HL-60/S4 (cell line): ENCODE data around the gene PCAT7.

ENCODE experiments used
- in situ Hi-C: fragments of 300-500 bp; cut with MboI; formaldehyde crosslinking; loops from 2 replicates; pipeline ENCODE4 v1.14.3; 2022; ENCODE audit warnings: low sequenced_read_pairs

PCAT7 gene

DNA sequence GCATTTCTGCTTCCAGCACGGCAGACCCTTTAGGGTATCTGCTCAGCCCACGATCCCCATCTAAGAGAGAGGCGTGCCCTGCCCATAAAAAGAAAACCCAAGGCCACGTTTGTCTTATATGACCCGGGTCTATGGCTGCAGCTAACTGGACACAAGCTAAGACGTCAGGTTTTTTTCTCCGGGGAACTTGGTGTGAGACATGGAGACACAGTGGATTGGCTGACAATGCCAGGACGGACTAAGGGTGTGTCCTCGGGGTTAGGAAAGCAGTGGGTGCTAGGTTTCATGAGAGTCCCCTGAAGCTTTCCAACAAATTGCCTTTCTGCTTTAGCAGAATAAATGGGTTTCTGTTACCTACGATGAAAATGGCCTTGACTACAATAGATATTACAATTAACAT, 45.8 kb downstream of the PCAT7 start:
- in situ Hi-C loops = no loop called here

- in situ Hi-C loops = no loop called here
These were observed 47.8 kb downstream of the PCAT7 start for GRCh38 chr9:94602666-94603065.

- in situ Hi-C loops = no loop called here
These were observed 48.6 kb downstream of the PCAT7 start for GRCh38 chr9:94603259-94604160.

- in situ Hi-C loops = no loop called here
These were observed 52.0 kb downstream of the PCAT7 start for GRCh38 chr9:94606646-94607422.

DNA sequence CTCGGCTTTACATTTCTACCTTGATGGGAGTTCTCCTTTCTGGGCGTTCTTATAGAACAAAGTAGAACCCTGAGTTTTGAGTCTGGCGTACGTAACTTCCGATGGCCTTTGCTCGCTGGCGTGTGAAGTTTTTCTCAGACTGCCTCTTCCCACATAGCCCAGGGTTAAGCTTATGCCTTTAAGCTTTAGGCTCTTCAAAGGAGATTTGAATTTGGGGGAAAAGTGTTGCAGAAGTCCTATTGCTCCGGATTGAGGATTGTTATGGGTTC, 52.5 kb downstream of the PCAT7 start:
- in situ Hi-C loops = no loop called here

DNA sequence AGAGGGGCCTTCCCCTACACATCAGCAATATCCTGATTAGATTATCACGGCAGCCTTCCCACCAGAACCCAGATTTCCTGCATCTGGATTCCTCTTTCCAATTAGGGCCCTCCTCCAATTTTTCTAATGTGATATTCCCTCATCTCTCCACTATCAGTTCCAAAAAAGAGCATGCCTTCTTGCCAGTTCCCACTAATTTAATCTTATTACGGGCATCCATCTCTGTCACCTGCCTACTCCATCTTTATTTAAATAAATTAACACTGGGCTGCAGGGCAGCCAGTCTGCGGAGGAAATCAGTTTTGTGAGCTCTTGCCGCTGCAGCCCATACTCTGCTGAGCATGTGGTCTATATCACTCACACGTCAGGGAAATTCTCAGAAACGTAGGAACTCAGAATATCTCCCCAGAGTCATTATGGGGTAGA, 55.3 kb downstream of the PCAT7 start:
- in situ Hi-C loops = no loop called here

GRCh38 chr9:94611638-94612068, 56.8 kb downstream of the PCAT7 start:
- in situ Hi-C loops = no loop called here

DNA sequence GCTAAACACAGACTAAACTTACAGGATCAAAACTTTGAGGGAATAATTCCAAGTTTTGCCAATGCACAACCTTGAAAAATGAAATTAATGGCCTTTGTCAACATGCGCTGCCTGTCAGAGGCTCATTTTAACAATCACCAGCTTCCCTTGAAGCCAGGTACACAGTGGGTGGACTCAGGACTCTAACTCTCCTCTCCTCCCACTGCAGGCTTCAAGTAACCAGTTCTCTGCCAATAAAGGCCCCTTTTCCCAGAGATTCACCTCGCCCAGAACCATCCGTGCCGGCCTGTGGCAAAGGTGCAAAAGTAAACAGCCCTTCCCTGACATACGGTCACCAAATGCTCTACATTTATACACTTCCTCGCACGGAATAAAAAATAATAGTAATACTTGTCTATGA, 57.2 kb downstream of the PCAT7 start:
- in situ Hi-C loops = no loop called here

- in situ Hi-C loops = no loop called here
These were observed 58.1 kb downstream of the PCAT7 start for GRCh38 chr9:94613003-94613402.

DNA sequence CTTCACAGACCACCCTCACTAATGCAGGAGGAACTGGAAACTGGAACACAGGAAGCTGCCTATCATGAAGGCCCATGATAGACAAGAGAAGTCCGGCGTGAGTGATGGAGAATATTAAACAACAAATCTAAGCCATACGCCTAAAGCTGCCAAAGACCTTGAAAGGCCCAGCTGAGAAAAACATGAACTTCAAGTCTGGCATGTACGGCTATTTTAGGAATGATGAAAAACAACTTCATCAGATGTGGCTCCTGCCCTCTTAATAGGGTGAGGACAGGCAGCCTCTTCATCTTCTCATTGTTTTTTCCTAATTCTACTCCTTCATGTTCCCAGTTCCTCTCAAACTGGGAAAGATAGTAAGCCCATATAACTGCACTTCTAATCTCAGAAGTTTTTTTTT, 64.1 kb downstream of the PCAT7 start:
- in situ Hi-C loops = no loop called here
